ENCODE data around the gene ATP6V0B. TPM values are rescaled to one million over a fixed set of nuclear protein-coding genes. Genes with fewer than 3 reads are reported as not detected.
A peak's percentile ranks its signal among the peaks of the same experiment; 100 is the strongest.

ATP6V0B gene
- total and polyA plus RNA-seq, 2 experiments from 2014 or later = 112 to 142 TPM

- no peak for TF ChIP-seq REST (IDR thresholded peaks at IDR 0.05; ENCODE audit: unreplicated experiment)
- no peak for TF ChIP-seq NANOG (IDR thresholded peaks at IDR 0.05; ENCODE audit: borderline replicate concordance)
- TF ChIP-seq CREB1 (CRISPR knock-in tag; IDR thresholded peaks at IDR 0.05; ENCODE audit: low read depth) = no peak
- TF ChIP-seq POLR2AphosphoS5 (IDR thresholded peaks at IDR 0.05; ENCODE audit: low read depth) = no peak
- TF ChIP-seq STAT1 (IDR thresholded peaks at IDR 0.05; ENCODE audit: unreplicated experiment) = no peak
- no peak for TF ChIP-seq CTCF (conservative IDR thresholded peaks at IDR 0.05; ENCODE audit: low read depth in 2 of 2)
Measured at GRCh38 chr1:43985984-43986595, 11.3 kb downstream of the ATP6V0B start (continued).

GRCh38 chr1:43986712-43987111 lies 12.0 kb downstream of the ATP6V0B start:
- Histone ChIP-seq H3K79me2 (replicated peaks; ENCODE audit: insufficient read depth) (no peaks in the 10 kb centered on the region), H4K20me1 (replicated peaks; ENCODE audit: insufficient read depth) (no peaks in the 10 kb centered on the region; the same call in 1 of the 2 replicates), H3K4me3 (no peak overlapping the region), H3K4me2 (no peak overlapping the region), H2AFZ (no peak overlapping the region), H3K4me1 (ENCODE audit: insufficient read depth) (no peaks in the 10 kb centered on the region; the same call in 1 of the 2 replicates), H3K27ac (ENCODE audit: low read depth) (no peak overlapping the region), H3K9me2 (ENCODE audit: insufficient read depth) (no peaks in the 10 kb centered on the region), H3F3A (replicated peaks; ENCODE audit: low read depth) (peaks cover 15% of the 10 kb centered on the region), H3K27me3 (ENCODE audit: insufficient read depth) (0 out of 2 replicates have a peak, but pooled peaks cover 5% of the 10 kb centered on the region), H3K36me3 (ENCODE audit: insufficient read depth) (no peaks in the 10 kb centered on the region)
- Mint-ChIP-seq H3K4me1 (peaks cover 11% of the 10 kb centered on the region; the same call in 2 of the 3 replicates), H3K9me3 (no peaks in the 10 kb centered on the region), H3K27me3 (ENCODE audit: insufficient read depth, low read depth, poor library complexity) (peaks cover 26% of the 10 kb centered on the region), H3K4me3 (no peak overlapping the region), H3K27ac (no peak overlapping the region), H3K36me3 (ENCODE audit: low read depth) (peaks cover 29% of the 10 kb centered on the region)
- no peak for ATAC-seq
- TF ChIP-seq CTCF (conservative IDR thresholded peaks at IDR 0.05; ENCODE audit: low read depth in 2 of 2) (peak; percentile 15 to 40; a peak in 3 of 4 replicates), REST (IDR thresholded peaks at IDR 0.05; ENCODE audit: unreplicated experiment) (no peak), EZH2phosphoT487 (IDR thresholded peaks at IDR 0.05; ENCODE audit: unreplicated experiment) (no peak), STAT1 (IDR thresholded peaks at IDR 0.05; ENCODE audit: unreplicated experiment) (no peak), ZNF331 (CRISPR knock-in tag; IDR thresholded peaks at IDR 0.05; ENCODE audit: low read depth) (no peak), NANOG (IDR thresholded peaks at IDR 0.05; ENCODE audit: borderline replicate concordance) (no peak)
- no peak for DNase-seq (ENCODE audit: low spot score)
